GM21526 (cell line): ENCODE data around the gene RITA1.
"Not testable (repeated sequence)": the region's sequence is repeated elsewhere in the genome, so short reads cannot be mapped to it uniquely, and the experiment has no call there.

Experiments used
- ATAC-seq: cut with Tn5 transposase; IDR thresholded peaks from one replicate; pipeline ENCODE4 v1.9.1; 2021; ENCODE audit warnings: moderate library complexity; ENCODE audit not compliant: unreplicated experiment, low FRiP score

RITA1 gene

GRCh38 chr12:113185180-113186032, at the start of gene RITA1, which contains the start of gene DDX54:
Gene RITA1, plus strand, starts transcription at chr12:113185721. Its CDS starts 1,026 bp downstream, at chr12:113186747.
Gene DDX54, minus strand, starts transcription at chr12:113185478. Its CDS starts 27 bp downstream, at chr12:113185451.
- peak; percentile 41 for ATAC-seq

- no peak for ATAC-seq
Measured at GRCh38 chr12:113136128-113136989, 49.2 kb upstream of the RITA1 start.

- ATAC-seq = no peak
Measured at GRCh38 chr12:113136990-113137511, 48.5 kb upstream of the RITA1 start.

GRCh38 chr12:113137861-113138783, 47.4 kb upstream of the RITA1 start:
- ATAC-seq = no peak

- ATAC-seq = no peak
Measured at GRCh38 chr12:113138826-113139225, 46.7 kb upstream of the RITA1 start.

- no peak for ATAC-seq
Measured at GRCh38 chr12:113140706-113141105, 44.8 kb upstream of the RITA1 start.

GRCh38 chr12:113141716-113142115, 43.8 kb upstream of the RITA1 start:
- not testable (repeated sequence) for ATAC-seq

- no peak for ATAC-seq
Measured at GRCh38 chr12:113142173-113142885, 43.2 kb upstream of the RITA1 start.

GRCh38 chr12:113142886-113143332, 42.6 kb upstream of the RITA1 start:
- ATAC-seq = no peak

GRCh38 chr12:113143959-113144358, 41.6 kb upstream of the RITA1 start:
- no peak for ATAC-seq

- ATAC-seq = no peak
Measured at GRCh38 chr12:113144806-113145205, 40.7 kb upstream of the RITA1 start.

GRCh38 chr12:113145720-113146551, 39.6 kb upstream of the RITA1 start:
- ATAC-seq = no peak

- ATAC-seq = no peak
Measured at GRCh38 chr12:113146999-113147398, 38.5 kb upstream of the RITA1 start.

- no peak for ATAC-seq
Measured at GRCh38 chr12:113149361-113150150, 36.0 kb upstream of the RITA1 start, which contains the start of gene CFAP73. Gene CFAP73, plus strand, starts transcription at chr12:113149724. Its CDS starts 134 bp downstream, at chr12:113149858.

- ATAC-seq = no peak
Measured at GRCh38 chr12:113151655-113152054, 33.9 kb upstream of the RITA1 start.

GRCh38 chr12:113152196-113152834, 33.2 kb upstream of the RITA1 start:
- ATAC-seq = no peak
